OCI-LY1 (cell line): ENCODE measurements around the gene SOST.

Experiments used
- H2AFZ ChIP-seq: fragments of 200-600 bp; sonication (generic), shearing (Covaris generic); 2 replicates; pipeline ENCODE4 v1.6.0; 2014; ENCODE audit warnings: antibody characterized with exemption, mild to moderate bottlenecking, low read length
- H3F3A ChIP-seq: fragments of 200-600 bp; sonication (generic), shearing (Covaris generic); 2 replicates; pipeline ENCODE4 v1.6.0; 2014; ENCODE audit warnings: mild to moderate bottlenecking, antibody characterized with exemption, low read length, moderate library complexity; ENCODE audit not compliant: insufficient read depth
- H3K27ac ChIP-seq: fragments of 200-600 bp; sonication (generic); 2 replicates; pipeline ENCODE4 v1.5.1; 2014; ENCODE audit warnings: low read length, mixed run types, mild to moderate bottlenecking, low read depth; ENCODE audit not compliant: poor library complexity, severe bottlenecking
- H3K27me3 ChIP-seq: fragments of 200-600 bp; sonication (generic); 2 replicates; pipeline ENCODE4 v1.6.0; 2014; ENCODE audit warnings: antibody characterized with exemption, mild to moderate bottlenecking, low read length, moderate library complexity; ENCODE audit not compliant: insufficient read depth
- H3K36me3 ChIP-seq: fragments of 200-600 bp; sonication (generic); 2 replicates; pipeline ENCODE4 v1.6.1; 2014; ENCODE audit warnings: mild to moderate bottlenecking, antibody characterized with exemption, low read length, moderate library complexity, mixed read lengths; ENCODE audit not compliant: insufficient read depth
- H3K4me1 ChIP-seq: fragments of 200-600 bp; sonication (generic); 2 replicates; pipeline ENCODE4 v1.5.1; 2014; ENCODE audit warnings: mild to moderate bottlenecking, low read length, moderate library complexity; ENCODE audit not compliant: insufficient read depth, severe bottlenecking
- H3K4me2 ChIP-seq: fragments of 200-600 bp; sonication (generic), shearing (Covaris generic); 2 replicates; pipeline ENCODE4 v1.6.1; 2014; ENCODE audit warnings: low read length
- H3K4me3 ChIP-seq: fragments of 200-600 bp; sonication (generic); 2 replicates; pipeline ENCODE4 v1.5.1; 2014; ENCODE audit warnings: low read length, low read depth, mild to moderate bottlenecking, mixed read lengths; ENCODE audit not compliant: poor library complexity, severe bottlenecking
- H3K79me2 ChIP-seq: fragments of 200-600 bp; shearing (Covaris generic); 2 replicates; pipeline ENCODE4 v1.6.1; 2016; ENCODE audit warnings: mixed run types, low read length, mixed read lengths; ENCODE audit not compliant: insufficient read depth
- H3K9ac ChIP-seq: fragments of 200-600 bp; sonication (generic), shearing (Covaris generic); 2 replicates; pipeline ENCODE4 v1.6.1; 2014; ENCODE audit warnings: mild to moderate bottlenecking, low read length, mixed read lengths
- H3K9me2 ChIP-seq: fragments of 200-600 bp; sonication (generic), shearing (Covaris generic); 2 replicates; pipeline ENCODE4 v1.6.1; 2014; ENCODE audit warnings: low read depth, mild to moderate bottlenecking, low read length, mixed read lengths
- H3K9me3 ChIP-seq: fragments of 200-600 bp; shearing (Covaris generic); 2 replicates; pipeline ENCODE4 v1.6.1; 2014; ENCODE audit warnings: low read length, mixed read lengths
- H4K20me1 ChIP-seq: fragments of 200-600 bp; sonication (generic), shearing (Covaris generic); 2 replicates; pipeline ENCODE4 v1.6.0; 2016; ENCODE audit warnings: mild to moderate bottlenecking, low read length; ENCODE audit not compliant: insufficient read depth
- EZH2 ChIP-seq: fragments of 200-600 bp; sonication (generic), shearing (Covaris generic); IDR thresholded peaks from 2 replicates; pipeline ENCODE4 v1.8.0; 2017; ENCODE audit warnings: borderline replicate concordance, mixed run types, mild to moderate bottlenecking, antibody characterized with exemption, low read length, moderate library complexity, mixed read lengths
- TF ChIP-seq, protein P1 (sequence below): fragments of 200-600 bp; sonication (generic), shearing (Covaris generic); IDR thresholded peaks from 2 replicates; pipeline ENCODE4 v1.5.1; 2017; ENCODE audit warnings: mild to moderate bottlenecking, antibody characterized with exemption, low read length, moderate library complexity, mixed read lengths

The SOST gene

DNA sequence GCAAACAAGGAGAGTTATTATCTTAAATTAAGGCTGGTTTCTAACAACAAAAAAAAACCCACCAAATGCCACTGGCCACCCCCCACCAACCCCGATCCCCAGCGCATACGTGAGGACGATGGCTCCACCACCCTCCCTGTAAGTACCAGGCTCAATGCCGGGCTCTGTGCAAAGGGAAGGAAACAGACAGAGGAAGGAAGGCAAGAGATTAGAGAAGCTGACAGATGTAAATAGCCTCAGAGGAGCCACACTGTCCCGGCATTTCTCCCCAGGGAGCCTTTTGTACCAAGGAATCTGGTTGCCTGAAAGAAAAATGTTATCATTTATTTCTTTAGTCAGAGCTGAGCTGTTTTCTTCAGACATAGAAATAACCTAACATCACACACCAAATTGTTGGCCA lies 13.1 kb downstream of the SOST start:
- no peaks in the 10 kb centered on the region for H4K20me1 ChIP-seq
- H3K4me1 ChIP-seq: no peaks in the 10 kb centered on the region
- H3K9me2 ChIP-seq: no peaks in the 10 kb centered on the region

DNA sequence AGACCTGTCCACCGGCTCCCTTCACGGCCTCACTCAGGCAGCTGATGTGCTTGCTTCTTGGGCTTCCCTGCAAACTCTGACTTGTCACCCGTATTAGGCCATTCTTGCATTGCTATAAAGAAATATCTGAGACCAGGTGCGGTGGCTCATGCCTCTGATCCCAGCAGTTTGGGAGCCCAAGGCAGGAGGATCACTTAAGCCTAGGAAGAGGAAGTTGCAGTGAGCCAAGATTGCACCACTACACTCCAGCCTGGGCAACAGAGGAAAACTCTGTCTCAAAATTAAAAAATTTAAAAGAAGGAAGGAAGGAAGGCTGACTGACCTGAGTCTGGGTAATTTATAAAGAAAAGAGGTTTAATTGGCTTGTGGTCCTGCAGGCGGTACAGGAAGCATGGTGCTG lies 17.0 kb downstream of the SOST start:
- Histone ChIP-seq H3K36me3 (no peaks in the 10 kb centered on the region), H2AFZ (no peak overlapping the region), H3K9ac (no peak overlapping the region), H3K4me3 (no peak overlapping the region), H3K27ac (no peak overlapping the region), H3K4me1 (no peaks in the 10 kb centered on the region), H4K20me1 (no peaks in the 10 kb centered on the region), H3F3A (no peaks in the 10 kb centered on the region), H3K9me2 (no peaks in the 10 kb centered on the region), H3K79me2 (no peaks in the 10 kb centered on the region), H3K27me3 (no peaks in the 10 kb centered on the region; the same call in 1 of the 2 replicates), H3K9me3 (no peaks in the 10 kb centered on the region), H3K4me2 (no peak overlapping the region)
- TF ChIP-seq, protein P1, sequence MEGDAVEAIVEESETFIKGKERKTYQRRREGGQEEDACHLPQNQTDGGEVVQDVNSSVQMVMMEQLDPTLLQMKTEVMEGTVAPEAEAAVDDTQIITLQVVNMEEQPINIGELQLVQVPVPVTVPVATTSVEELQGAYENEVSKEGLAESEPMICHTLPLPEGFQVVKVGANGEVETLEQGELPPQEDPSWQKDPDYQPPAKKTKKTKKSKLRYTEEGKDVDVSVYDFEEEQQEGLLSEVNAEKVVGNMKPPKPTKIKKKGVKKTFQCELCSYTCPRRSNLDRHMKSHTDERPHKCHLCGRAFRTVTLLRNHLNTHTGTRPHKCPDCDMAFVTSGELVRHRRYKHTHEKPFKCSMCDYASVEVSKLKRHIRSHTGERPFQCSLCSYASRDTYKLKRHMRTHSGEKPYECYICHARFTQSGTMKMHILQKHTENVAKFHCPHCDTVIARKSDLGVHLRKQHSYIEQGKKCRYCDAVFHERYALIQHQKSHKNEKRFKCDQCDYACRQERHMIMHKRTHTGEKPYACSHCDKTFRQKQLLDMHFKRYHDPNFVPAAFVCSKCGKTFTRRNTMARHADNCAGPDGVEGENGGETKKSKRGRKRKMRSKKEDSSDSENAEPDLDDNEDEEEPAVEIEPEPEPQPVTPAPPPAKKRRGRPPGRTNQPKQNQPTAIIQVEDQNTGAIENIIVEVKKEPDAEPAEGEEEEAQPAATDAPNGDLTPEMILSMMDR: no peak
- TF ChIP-seq EZH2: no peak

More for the DNA sequence above, 13.1 kb downstream of the SOST start:
- no peak for TF ChIP-seq EZH2
- TF ChIP-seq, protein P1: no peak
- Histone ChIP-seq H3K27ac (no peak overlapping the region), H3K27me3 (no peaks in the 10 kb centered on the region; the same call in 1 of the 2 replicates), H3K9ac (no peak overlapping the region), H3K4me2 (no peak overlapping the region), H3K36me3 (no peaks in the 10 kb centered on the region), H2AFZ (no peak overlapping the region), H3F3A (no peaks in the 10 kb centered on the region), H3K4me3 (no peak overlapping the region), H3K79me2 (no peaks in the 10 kb centered on the region), H3K9me3 (no peaks in the 10 kb centered on the region)

DNA sequence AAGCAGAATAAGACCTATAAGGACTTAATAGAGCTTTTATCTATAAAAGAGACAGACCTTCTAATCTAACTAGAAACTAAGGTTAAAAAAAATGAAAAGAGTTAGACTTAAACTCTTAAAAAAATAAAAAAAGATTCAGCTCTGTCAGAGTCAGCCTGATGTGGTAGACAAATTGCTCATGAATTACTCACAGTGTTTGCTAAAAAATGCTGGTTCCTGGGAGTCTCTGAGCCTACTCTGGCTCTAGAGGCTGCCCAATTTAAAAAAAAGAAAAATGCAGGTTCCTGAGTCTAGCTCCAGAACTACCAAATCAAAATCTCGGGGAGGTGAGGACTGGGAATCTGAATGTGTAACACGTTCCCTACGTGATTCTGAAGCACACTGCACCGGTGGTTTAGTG lies 18.1 kb downstream of the SOST start:
- Histone ChIP-seq H3K27ac (no peak overlapping the region), H3K79me2 (no peaks in the 10 kb centered on the region), H3K4me3 (no peak overlapping the region), H3K36me3 (no peaks in the 10 kb centered on the region), H3K4me2 (no peak overlapping the region), H3K9ac (no peak overlapping the region), H3K9me3 (no peaks in the 10 kb centered on the region), H3K27me3 (no peaks in the 10 kb centered on the region; the same call in 1 of the 2 replicates), H4K20me1 (no peaks in the 10 kb centered on the region), H3F3A (no peaks in the 10 kb centered on the region), H2AFZ (no peak overlapping the region), H3K4me1 (no peaks in the 10 kb centered on the region), H3K9me2 (no peaks in the 10 kb centered on the region)
- no peak for TF ChIP-seq EZH2
- TF ChIP-seq, protein P1: no peak
